ENCODE data around the gene ADAMTS15.
A peak's percentile ranks its signal among the peaks of the same experiment; 100 is the strongest.

The ADAMTS15 gene

DNA sequence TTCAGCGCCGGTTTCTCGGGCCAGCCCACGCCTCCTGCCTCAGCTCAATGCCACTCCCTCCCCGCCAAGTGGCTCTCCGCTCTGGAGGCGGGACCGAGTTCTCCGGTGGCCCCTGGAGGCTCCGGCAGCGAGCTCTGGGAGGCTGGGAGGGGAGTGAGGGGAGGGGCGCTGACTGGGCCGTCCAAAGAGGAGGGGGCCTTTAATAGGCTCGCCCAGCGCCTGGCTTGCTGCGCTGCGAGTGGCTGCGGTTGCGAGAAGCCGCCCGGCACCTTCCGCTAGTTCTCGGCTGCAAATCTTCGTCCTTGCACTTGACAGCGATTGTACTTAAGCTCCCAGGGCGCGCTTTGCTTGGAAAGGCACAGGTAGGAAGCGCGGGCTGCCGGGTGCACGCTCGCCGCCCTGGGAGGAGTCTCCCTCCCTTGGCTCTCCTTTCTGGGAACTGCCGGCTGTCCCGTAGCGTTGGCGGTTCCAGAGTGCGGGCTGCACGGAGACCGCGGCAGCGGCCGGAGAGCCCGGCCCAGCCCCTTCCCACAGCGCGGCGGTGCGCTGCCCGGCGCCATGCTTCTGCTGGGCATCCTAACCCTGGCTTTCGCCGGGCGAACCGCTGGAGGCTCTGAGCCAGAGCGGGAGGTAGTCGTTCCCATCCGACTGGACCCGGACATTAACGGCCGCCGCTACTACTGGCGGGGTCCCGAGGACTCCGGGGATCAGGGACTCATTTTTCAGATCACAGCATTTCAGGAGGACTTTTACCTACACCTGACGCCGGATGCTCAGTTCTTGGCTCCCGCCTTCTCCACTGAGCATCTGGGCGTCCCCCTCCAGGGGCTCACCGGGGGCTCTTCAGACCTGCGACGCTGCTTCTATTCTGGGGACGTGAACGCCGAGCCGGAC is at the start of gene ADAMTS15 (continued):
- TF ChIP-seq ZNF776 (tag by site-specific recombination; IDR thresholded peaks at IDR 0.05; ENCODE audit: borderline replicate concordance) (no peak), SCRT2 (tag by site-specific recombination; IDR thresholded peaks at IDR 0.05) (no peak), ZNF626 (tag by site-specific recombination; IDR thresholded peaks at IDR 0.05) (no peak), ZNF341 (tag by site-specific recombination; IDR thresholded peaks at IDR 0.05; ENCODE audit: low read depth) (peak; percentile 96), GFI1B (tag by site-specific recombination; IDR thresholded peaks at IDR 0.05) (no peak), ZNF140 (tag by site-specific recombination; IDR thresholded peaks at IDR 0.05) (no peak), ZNF112 (tag by site-specific recombination; IDR thresholded peaks at IDR 0.05) (no peak), ZNF510 (tag by site-specific recombination; IDR thresholded peaks at IDR 0.05; ENCODE audit: insufficient replicate concordance) (no peak), ZNF350 (tag by site-specific recombination; IDR thresholded peaks at IDR 0.05) (no peak), ZNF202 (tag by site-specific recombination; IDR thresholded peaks at IDR 0.05; ENCODE audit: borderline replicate concordance) (no peak), ZNF658 (tag by site-specific recombination; IDR thresholded peaks at IDR 0.05) (no peak), ZNF426 (tag by site-specific recombination; IDR thresholded peaks at IDR 0.05) (no peak), ZNF624 (tag by site-specific recombination; IDR thresholded peaks at IDR 0.05) (no peak), ZBTB20 (tag by site-specific recombination; IDR thresholded peaks at IDR 0.05) (peak; percentile 46; the same call in 1 of the 2 replicates), ZXDB (tag by site-specific recombination; IDR thresholded peaks at IDR 0.05) (0 out of 2 replicates have a peak, but pooled peaks have one; percentile 32), KLF1 (tag by site-specific recombination; IDR thresholded peaks at IDR 0.05) (0 out of 2 replicates have a peak, but pooled peaks have one; percentile 15), ZNF548 (tag by site-specific recombination; IDR thresholded peaks at IDR 0.05) (no peak), ZNF37A (tag by site-specific recombination; IDR thresholded peaks at IDR 0.05) (no peak), ZNF132 (tag by site-specific recombination; IDR thresholded peaks at IDR 0.05; ENCODE audit: borderline replicate concordance) (no peak), ZNF843 (tag by site-specific recombination; IDR thresholded peaks at IDR 0.05) (no peak), ZNF10 (tag by site-specific recombination; IDR thresholded peaks at IDR 0.05) (no peak), ZNF837 (tag by site-specific recombination; IDR thresholded peaks at IDR 0.05) (no peak), ZNF239 (tag by site-specific recombination; IDR thresholded peaks at IDR 0.05) (no peak), WT1 (tag by site-specific recombination; IDR thresholded peaks at IDR 0.05) (peak; percentile 46; the same call in 1 of the 2 replicates), ZNF24 (tag by site-specific recombination; IDR thresholded peaks at IDR 0.05) (no peak), HOXC10 (CRISPR knock-in tag; IDR thresholded peaks at IDR 0.05) (no peak), ZNF366 (tag by site-specific recombination; conservative IDR thresholded peaks at IDR 0.05) (no peak)
- TF ChIP-seq, protein P1, sequence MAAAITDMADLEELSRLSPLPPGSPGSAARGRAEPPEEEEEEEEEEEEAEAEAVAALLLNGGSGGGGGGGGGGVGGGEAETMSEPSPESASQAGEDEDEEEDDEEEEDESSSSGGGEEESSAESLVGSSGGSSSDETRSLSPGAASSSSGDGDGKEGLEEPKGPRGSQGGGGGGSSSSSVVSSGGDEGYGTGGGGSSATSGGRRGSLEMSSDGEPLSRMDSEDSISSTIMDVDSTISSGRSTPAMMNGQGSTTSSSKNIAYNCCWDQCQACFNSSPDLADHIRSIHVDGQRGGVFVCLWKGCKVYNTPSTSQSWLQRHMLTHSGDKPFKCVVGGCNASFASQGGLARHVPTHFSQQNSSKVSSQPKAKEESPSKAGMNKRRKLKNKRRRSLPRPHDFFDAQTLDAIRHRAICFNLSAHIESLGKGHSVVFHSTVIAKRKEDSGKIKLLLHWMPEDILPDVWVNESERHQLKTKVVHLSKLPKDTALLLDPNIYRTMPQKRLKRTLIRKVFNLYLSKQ (tag by site-specific recombination; IDR thresholded peaks at IDR 0.05; ENCODE audit: borderline replicate concordance): no peak
- TF ChIP-seq, protein P2, sequence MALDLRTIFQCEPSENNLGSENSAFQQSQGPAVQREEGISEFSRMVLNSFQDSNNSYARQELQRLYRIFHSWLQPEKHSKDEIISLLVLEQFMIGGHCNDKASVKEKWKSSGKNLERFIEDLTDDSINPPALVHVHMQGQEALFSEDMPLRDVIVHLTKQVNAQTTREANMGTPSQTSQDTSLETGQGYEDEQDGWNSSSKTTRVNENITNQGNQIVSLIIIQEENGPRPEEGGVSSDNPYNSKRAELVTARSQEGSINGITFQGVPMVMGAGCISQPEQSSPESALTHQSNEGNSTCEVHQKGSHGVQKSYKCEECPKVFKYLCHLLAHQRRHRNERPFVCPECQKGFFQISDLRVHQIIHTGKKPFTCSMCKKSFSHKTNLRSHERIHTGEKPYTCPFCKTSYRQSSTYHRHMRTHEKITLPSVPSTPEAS (tag by site-specific recombination; IDR thresholded peaks at IDR 0.05): no peak
- TF ChIP-seq, protein P3, sequence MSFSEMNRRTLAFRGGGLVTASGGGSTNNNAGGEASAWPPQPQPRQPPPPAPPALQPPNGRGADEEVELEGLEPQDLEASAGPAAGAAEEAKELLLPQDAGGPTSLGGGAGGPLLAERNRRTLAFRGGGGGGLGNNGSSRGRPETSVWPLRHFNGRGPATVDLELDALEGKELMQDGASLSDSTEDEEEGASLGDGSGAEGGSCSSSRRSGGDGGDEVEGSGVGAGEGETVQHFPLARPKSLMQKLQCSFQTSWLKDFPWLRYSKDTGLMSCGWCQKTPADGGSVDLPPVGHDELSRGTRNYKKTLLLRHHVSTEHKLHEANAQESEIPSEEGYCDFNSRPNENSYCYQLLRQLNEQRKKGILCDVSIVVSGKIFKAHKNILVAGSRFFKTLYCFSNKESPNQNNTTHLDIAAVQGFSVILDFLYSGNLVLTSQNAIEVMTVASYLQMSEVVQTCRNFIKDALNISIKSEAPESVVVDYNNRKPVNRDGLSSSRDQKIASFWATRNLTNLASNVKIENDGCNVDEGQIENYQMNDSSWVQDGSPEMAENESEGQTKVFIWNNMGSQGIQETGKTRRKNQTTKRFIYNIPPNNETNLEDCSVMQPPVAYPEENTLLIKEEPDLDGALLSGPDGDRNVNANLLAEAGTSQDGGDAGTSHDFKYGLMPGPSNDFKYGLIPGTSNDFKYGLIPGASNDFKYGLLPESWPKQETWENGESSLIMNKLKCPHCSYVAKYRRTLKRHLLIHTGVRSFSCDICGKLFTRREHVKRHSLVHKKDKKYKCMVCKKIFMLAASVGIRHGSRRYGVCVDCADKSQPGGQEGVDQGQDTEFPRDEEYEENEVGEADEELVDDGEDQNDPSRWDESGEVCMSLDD (tag by site-specific recombination; IDR thresholded peaks at IDR 0.05): no peak
- TF ChIP-seq, protein P4, sequence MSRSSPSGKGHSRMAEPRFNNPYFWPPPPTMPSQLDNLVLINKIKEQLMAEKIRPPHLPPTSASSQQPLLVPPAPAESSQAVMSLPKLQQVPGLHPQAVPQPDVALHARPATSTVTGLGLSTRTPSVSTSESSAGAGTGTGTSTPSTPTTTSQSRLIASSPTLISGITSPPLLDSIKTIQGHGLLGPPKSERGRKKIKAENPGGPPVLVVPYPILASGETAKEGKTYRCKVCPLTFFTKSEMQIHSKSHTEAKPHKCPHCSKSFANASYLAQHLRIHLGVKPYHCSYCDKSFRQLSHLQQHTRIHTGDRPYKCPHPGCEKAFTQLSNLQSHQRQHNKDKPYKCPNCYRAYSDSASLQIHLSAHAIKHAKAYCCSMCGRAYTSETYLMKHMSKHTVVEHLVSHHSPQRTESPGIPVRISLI (tag by site-specific recombination; IDR thresholded peaks at IDR 0.05): no peak
- TF ChIP-seq, protein P5, sequence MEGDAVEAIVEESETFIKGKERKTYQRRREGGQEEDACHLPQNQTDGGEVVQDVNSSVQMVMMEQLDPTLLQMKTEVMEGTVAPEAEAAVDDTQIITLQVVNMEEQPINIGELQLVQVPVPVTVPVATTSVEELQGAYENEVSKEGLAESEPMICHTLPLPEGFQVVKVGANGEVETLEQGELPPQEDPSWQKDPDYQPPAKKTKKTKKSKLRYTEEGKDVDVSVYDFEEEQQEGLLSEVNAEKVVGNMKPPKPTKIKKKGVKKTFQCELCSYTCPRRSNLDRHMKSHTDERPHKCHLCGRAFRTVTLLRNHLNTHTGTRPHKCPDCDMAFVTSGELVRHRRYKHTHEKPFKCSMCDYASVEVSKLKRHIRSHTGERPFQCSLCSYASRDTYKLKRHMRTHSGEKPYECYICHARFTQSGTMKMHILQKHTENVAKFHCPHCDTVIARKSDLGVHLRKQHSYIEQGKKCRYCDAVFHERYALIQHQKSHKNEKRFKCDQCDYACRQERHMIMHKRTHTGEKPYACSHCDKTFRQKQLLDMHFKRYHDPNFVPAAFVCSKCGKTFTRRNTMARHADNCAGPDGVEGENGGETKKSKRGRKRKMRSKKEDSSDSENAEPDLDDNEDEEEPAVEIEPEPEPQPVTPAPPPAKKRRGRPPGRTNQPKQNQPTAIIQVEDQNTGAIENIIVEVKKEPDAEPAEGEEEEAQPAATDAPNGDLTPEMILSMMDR (tag by site-specific recombination; IDR thresholded peaks at IDR 0.05): no peak

All from HEK293 (cell line).